Uterus (tissue), 4 donors: Measurements from ENCODE around the gene LRCOL1. TPM values are rescaled to one million over a fixed set of nuclear protein-coding genes. Genes with fewer than 3 reads are reported as not detected.
A peak's percentile ranks its signal among the peaks of the same experiment; 100 is the strongest.
"Not testable (repeated sequence)": the region's sequence is repeated elsewhere in the genome, so short reads cannot be mapped to it uniquely, and the experiment has no call there.

Experiments used
- DNase-seq, 2 donors: peaks; one replicate each; pipeline ENCODE4 v3.0.0-alpha.2; 2019 to 2020
- H3K27ac ChIP-seq, 2 donors: fragments of 200-600 bp; sonication (generic); 1 replicate in 1 of 2; 2 replicates in 1 of 2; pipeline ENCODE4 v1.5.1; 2016 to 2018
- H3K27me3 ChIP-seq, 2 donors: fragments of 200-600 bp; sonication (generic); one replicate each; pipeline ENCODE4 v1.5.1; 2018 to 2019; ENCODE audit warnings: control low read depth in 1 of 2
- H3K36me3 ChIP-seq, 2 donors: fragments of 200-600 bp; sonication (generic); one replicate each; pipeline ENCODE4 v1.5.1; 2019; ENCODE audit warnings: control low read depth in 1 of 2
- H3K4me1 ChIP-seq, 2 donors: fragments of 200-600 bp; sonication (generic); one replicate each; pipeline ENCODE4 v1.5.1; 2018 to 2019; ENCODE audit warnings: control low read depth in 1 of 2
- H3K4me3 ChIP-seq, 2 donors: fragments of 200-600 bp; sonication (generic); 1 replicate in 1 of 2; 2 replicates in 1 of 2; pipeline ENCODE4 v1.5.1; 2018 to 2019; ENCODE audit warnings: mild to moderate bottlenecking in 1 of 2
- H3K9me3 ChIP-seq, 2 donors: fragments of 200-600 bp; sonication (generic); one replicate each; pipeline ENCODE4 v1.5.1; 2019; ENCODE audit warnings: control low read depth in 1 of 2
- POLR2A ChIP-seq, 2 donors: fragments of 450-650 bp; IDR thresholded peaks; one replicate each; pipeline ENCODE4 v1.6.1; 2016; ENCODE audit warnings: antibody characterized with exemption in 2 of 2, mild to moderate bottlenecking in 1 of 2, moderate library complexity in 1 of 2
- intact Hi-C: fragments of 100-400 bp; cut with DNase I; formaldehyde crosslinking; loops from one replicate; pipeline ENCODE4 v1.15.1; 2023; ENCODE audit warnings: low total_unique reads
- total RNA-seq, 4 donors: library from RNA; depleted of rRNA in 3 of 4; stranded (reverse); fragments of >200 nt in 3 of 4; gene quantifications; one replicate each; pipeline versions ENCODE4 v1.1.0 to v1.2.4, GENCODE V29; 2014 to 2023
- TF ChIP-seq, protein P1 (sequence below), 4 experiments: fragments of 200-600 bp in 2 of 4; fragments of 450-650 bp in 2 of 4; sonication (generic) in 2 of 4; IDR thresholded peaks; one replicate each; pipeline ENCODE4 v1.5.1; 2016 to 2019; ENCODE audit warnings: antibody characterized with exemption in 4 of 4, mild to moderate bottlenecking in 2 of 4, moderate library complexity in 1 of 4
- donor health status: DM: yes; HTN: yes; CAD: no.

Gene LRCOL1
- total RNA-seq, 4 donors from 2014 or later, result 0.79 to 7.1 (median 1.5) TPM; not detected in 1

DNA sequence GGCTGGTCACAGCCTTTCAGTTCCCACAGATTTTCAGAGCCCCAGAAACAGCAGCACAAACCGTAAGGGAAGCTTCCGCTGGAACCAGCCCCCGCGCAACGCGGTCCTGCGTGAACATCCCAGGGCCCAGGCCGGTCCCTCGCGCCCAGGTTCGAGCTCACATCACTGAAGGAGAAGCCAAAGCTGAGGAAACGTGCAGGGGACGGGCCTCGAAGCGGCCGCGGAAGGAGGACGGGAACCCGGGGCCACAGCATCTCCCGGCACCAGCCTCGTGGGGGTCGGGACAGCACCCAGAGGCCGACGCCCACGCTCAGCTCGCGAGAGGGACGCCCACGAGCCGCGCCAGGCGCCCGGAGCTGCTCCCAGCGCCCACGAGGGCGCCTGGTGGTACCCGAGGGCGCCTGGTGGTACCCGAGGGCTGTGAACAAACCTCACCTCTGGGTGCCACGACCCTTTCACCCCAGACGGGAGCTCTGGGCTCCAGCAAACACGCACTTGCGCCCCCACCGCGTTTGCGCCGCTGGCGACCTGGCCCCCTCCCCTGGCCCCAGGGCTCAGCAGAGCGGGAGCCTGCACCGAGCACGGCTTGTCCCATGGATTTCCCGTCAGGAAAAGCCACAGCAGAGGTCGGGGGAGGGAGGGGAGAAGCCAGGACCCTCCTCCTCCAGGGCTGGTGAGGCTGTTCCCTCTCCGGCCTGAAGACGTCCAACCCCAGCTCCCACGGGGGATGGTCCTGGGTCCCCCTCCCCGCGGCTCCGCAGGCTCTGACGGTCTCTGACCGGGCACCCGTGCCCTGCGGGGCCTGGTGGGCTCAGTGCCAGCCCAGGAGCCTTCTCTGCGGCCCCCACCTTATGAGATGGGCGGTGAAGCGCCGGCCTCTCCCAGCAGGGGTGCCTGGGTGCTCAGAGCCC lies 6.9 kb downstream of the LRCOL1 start:
- DNase-seq, result no peak
- intact Hi-C loops, result no loop called here
- peak overlapping the region; percentile 10 to 21 for H3K4me3 ChIP-seq
- peaks cover 0 to 9% of the 10 kb centered on the region in 2 donors for H3K27me3 ChIP-seq
- H3K27ac ChIP-seq, result peak overlapping the region; percentile 48 to 76
- H3K4me1 ChIP-seq, result no peaks in the 10 kb centered on the region
- H3K9me3 ChIP-seq, result no peaks in the 10 kb centered on the region
- H3K36me3 ChIP-seq, result no peaks in the 10 kb centered on the region
- TF ChIP-seq, protein P1, sequence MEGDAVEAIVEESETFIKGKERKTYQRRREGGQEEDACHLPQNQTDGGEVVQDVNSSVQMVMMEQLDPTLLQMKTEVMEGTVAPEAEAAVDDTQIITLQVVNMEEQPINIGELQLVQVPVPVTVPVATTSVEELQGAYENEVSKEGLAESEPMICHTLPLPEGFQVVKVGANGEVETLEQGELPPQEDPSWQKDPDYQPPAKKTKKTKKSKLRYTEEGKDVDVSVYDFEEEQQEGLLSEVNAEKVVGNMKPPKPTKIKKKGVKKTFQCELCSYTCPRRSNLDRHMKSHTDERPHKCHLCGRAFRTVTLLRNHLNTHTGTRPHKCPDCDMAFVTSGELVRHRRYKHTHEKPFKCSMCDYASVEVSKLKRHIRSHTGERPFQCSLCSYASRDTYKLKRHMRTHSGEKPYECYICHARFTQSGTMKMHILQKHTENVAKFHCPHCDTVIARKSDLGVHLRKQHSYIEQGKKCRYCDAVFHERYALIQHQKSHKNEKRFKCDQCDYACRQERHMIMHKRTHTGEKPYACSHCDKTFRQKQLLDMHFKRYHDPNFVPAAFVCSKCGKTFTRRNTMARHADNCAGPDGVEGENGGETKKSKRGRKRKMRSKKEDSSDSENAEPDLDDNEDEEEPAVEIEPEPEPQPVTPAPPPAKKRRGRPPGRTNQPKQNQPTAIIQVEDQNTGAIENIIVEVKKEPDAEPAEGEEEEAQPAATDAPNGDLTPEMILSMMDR (IDR thresholded peaks at IDR 0.05), result no peak
- TF ChIP-seq POLR2A (IDR thresholded peaks at IDR 0.05), result peak in 1 of 2 donors; percentile 15

- TF ChIP-seq, protein P1 (IDR thresholded peaks at IDR 0.05), result no peak
- no peak for TF ChIP-seq POLR2A (IDR thresholded peaks at IDR 0.05)
- H3K9me3 ChIP-seq, result no peaks in the 10 kb centered on the region
- H3K4me1 ChIP-seq, result no peaks in the 10 kb centered on the region
- peak in 1 of 2 donors; percentile 54 for DNase-seq
- H3K27ac ChIP-seq, result peak overlapping the region; percentile 48 to 76
- no peak overlapping the region for H3K4me3 ChIP-seq
- intact Hi-C loops, result no loop called here
- peaks cover 0 to 9% of the 10 kb centered on the region in 2 donors for H3K27me3 ChIP-seq
- H3K36me3 ChIP-seq, result no peaks in the 10 kb centered on the region
These were observed 7.7 kb downstream of the LRCOL1 start for GRCh38 chr12:132602572-132603239.

DNA sequence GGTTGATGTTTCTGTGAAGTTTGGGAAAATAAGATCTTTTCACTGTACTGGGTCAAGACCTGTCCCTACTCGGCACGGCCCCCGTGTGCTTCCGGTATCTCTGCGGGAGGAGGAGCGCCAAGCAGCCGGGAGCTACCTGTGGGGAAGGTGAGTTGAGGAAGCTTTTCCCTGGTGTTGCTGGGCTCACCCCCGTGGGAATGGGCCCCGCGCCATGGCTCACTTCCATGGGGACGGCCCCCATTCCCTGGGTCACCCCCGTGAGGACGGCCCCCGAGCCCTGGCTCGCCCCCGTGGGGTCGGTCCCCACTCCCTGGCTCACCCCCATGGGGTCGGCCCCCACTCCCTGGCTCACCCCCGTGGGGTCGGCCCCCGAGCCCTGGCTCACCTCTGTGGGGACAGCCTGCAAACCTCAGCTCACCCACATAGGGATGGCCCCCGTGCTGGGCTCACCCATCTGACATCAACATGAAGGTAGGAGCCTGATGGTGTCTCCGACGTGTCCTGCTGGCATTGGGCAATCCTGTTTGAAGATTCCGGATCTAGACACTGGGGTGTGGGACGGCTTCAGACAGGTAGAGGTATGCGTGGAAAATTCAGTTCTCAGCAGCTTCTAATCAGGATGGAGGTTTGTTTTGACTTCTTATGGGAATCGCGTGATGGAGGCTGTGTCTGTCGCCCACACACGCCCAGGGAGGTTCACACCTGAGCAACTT lies 9.1 kb downstream of the LRCOL1 start:
- peak overlapping the region in 1 of 2 donors; percentile 27 for H3K4me3 ChIP-seq
- H3K27ac ChIP-seq, result no peak overlapping the region
- H3K27me3 ChIP-seq, result peaks cover 0 to 9% of the 10 kb centered on the region in 2 donors
- intact Hi-C loops, result no loop called here
- H3K36me3 ChIP-seq, result no peaks in the 10 kb centered on the region
- no peaks in the 10 kb centered on the region for H3K9me3 ChIP-seq
- H3K4me1 ChIP-seq, result no peaks in the 10 kb centered on the region
- no peak for TF ChIP-seq POLR2A (IDR thresholded peaks at IDR 0.05)
- TF ChIP-seq, protein P1 (IDR thresholded peaks at IDR 0.05), result no peak
- DNase-seq, result no peak

- no peaks in the 10 kb centered on the region for H3K9me3 ChIP-seq
- intact Hi-C loops, result no loop called here
- DNase-seq, result peak; percentile 57 to 75
- H3K27ac ChIP-seq, result peak overlapping the region; percentile 23 to 53
- H3K4me1 ChIP-seq, result no peaks in the 10 kb centered on the region
- H3K36me3 ChIP-seq, result no peaks in the 10 kb centered on the region
- TF ChIP-seq, protein P1 (IDR thresholded peaks at IDR 0.05), result peak; percentile 69 to 84 (median 80)
- TF ChIP-seq POLR2A (IDR thresholded peaks at IDR 0.05), result peak in 1 of 2 donors; percentile 5
- H3K4me3 ChIP-seq, result peak overlapping the region; percentile 27 to 38
- H3K27me3 ChIP-seq, result peaks cover 0 to 9% of the 10 kb centered on the region in 2 donors
These were observed 10.0 kb downstream of the LRCOL1 start for GRCh38 chr12:132600048-132601032.

GRCh38 chr12:132599502-132599901 lies 10.9 kb downstream of the LRCOL1 start:
- H3K27me3 ChIP-seq, H3K27ac ChIP-seq, DNase-seq: not testable (repeated sequence)

More at GRCh38 chr12:132599502-132599901, 10.9 kb downstream of the LRCOL1 start:
- H3K9me3 ChIP-seq, intact Hi-C loops, H3K4me1 ChIP-seq, H3K4me3 ChIP-seq, H3K36me3 ChIP-seq: not testable (repeated sequence)
